ENCODE measurements around the gene HAL.

HAL gene

GRCh38 chr12:96029826-96030225 is 33.7 kb upstream of the HAL start:
- H3K4me3 ChIP-seq (ENCODE audit: control insufficient read depth, low read depth, low read length) = no peak overlapping the region
- no peak for TF ChIP-seq CTCF (conservative IDR thresholded peaks at IDR 0.05; ENCODE audit: control insufficient read depth, insufficient read depth, low read depth, low read length)
- no peak for DNase-seq (ENCODE audit: low read depth)

GRCh38 chr12:96028538-96028937 is 32.4 kb upstream of the HAL start:
- H3K4me3 ChIP-seq (ENCODE audit: control insufficient read depth, low read depth, low read length) = no peak overlapping the region
- TF ChIP-seq CTCF (conservative IDR thresholded peaks at IDR 0.05; ENCODE audit: control insufficient read depth, insufficient read depth, low read depth, low read length) = no peak
- no peak for DNase-seq (ENCODE audit: low read depth)

- peak; percentile 14 for DNase-seq (ENCODE audit: low read depth)
- TF ChIP-seq CTCF (conservative IDR thresholded peaks at IDR 0.05; ENCODE audit: control insufficient read depth, insufficient read depth, low read depth, low read length) = no peak
- H3K4me3 ChIP-seq (ENCODE audit: control insufficient read depth, low read depth, low read length) = no peak overlapping the region
These were observed 30.2 kb upstream of the HAL start for GRCh38 chr12:96026331-96026730.

- no peak for TF ChIP-seq CTCF (conservative IDR thresholded peaks at IDR 0.05; ENCODE audit: control insufficient read depth, insufficient read depth, low read depth, low read length)
- DNase-seq (ENCODE audit: low read depth) = no peak
- H3K4me3 ChIP-seq (ENCODE audit: control insufficient read depth, low read depth, low read length) = no peak overlapping the region
These were observed 29.4 kb upstream of the HAL start for GRCh38 chr12:96025518-96025917.

- H3K4me3 ChIP-seq (ENCODE audit: control insufficient read depth, low read depth, low read length) = no peak overlapping the region
- no peak for DNase-seq (ENCODE audit: low read depth)
- no peak for TF ChIP-seq CTCF (conservative IDR thresholded peaks at IDR 0.05; ENCODE audit: control insufficient read depth, insufficient read depth, low read depth, low read length)
These were observed 24.3 kb upstream of the HAL start for GRCh38 chr12:96020314-96021003.

- no peak overlapping the region for H3K4me3 ChIP-seq (ENCODE audit: control insufficient read depth, low read depth, low read length)
- DNase-seq (ENCODE audit: low read depth) = peak; percentile 37
- peak; percentile 50 for TF ChIP-seq CTCF (conservative IDR thresholded peaks at IDR 0.05; ENCODE audit: control insufficient read depth, insufficient read depth, low read depth, low read length)
These were observed 19.5 kb upstream of the HAL start for GRCh38 chr12:96015672-96016071.
